IMR-90 (cell line): ENCODE data around the gene EPHA6. TPM values are rescaled to one million over a fixed set of nuclear protein-coding genes. Genes with fewer than 3 reads are reported as not detected.

Source experiments
- ATAC-seq: fragments of 200-7000 bp; cut with Tn5 transposase; 2 replicates; pipeline ENCODE4 v1.9.1; 2020; ENCODE audit warnings: low read depth, mild to moderate bottlenecking, moderate library complexity
- BruUV-seq: library from RNA; stranded (reverse); fragments of 400-500 nt; replicated peaks from 2 replicates; lab custom pipeline; 2021; lab: Mats Ljungman, UMichigan
- CTCF ChIA-PET: fragments of 300-600 bp; formaldehyde crosslinking; extraction: SDS; loops from one replicate; lab custom pipeline; 2021; ENCODE audit warnings: antibody characterized with exemption; lab: Yijun Ruan, JAX
- POLR2A ChIA-PET: fragments of 300-600 bp; sonication (Branson Sonifier 250); formaldehyde crosslinking; loops from one replicate; lab custom pipeline; 2022; ENCODE audit warnings: antibody characterized with exemption; ENCODE audit not compliant: unreplicated experiment; lab: Charles Lee
- DNase-seq: peaks from one replicate; pipeline ENCODE4 v3.0.0; 2013
- H2AFZ ChIP-seq: replicated peaks from 2 replicates; pipeline ENCODE3; 2013; ENCODE audit warnings: low read length, mild to moderate bottlenecking; ENCODE audit not compliant: poor library complexity
- H2AK5ac ChIP-seq: 2 replicates; pipeline ENCODE4 v1.6.1; 2013; ENCODE audit warnings: low read depth, low read length, inconsistent platforms
- H2AK9ac ChIP-seq: replicated peaks from 2 replicates; pipeline ENCODE3; 2013; ENCODE audit warnings: mild to moderate bottlenecking, low read depth, low read length, moderate library complexity; ENCODE audit not compliant: poor library complexity
- H2BK120ac ChIP-seq: 2 replicates; pipeline ENCODE4 v1.6.1; 2013; ENCODE audit warnings: low read depth, low read length, inconsistent platforms
- H2BK15ac ChIP-seq: 3 replicates; pipeline ENCODE4 v1.6.1; 2013; ENCODE audit warnings: low read depth, low read length, inconsistent platforms
- H2BK20ac ChIP-seq: 2 replicates; pipeline ENCODE4 v1.6.1; 2013; ENCODE audit warnings: low read depth, mild to moderate bottlenecking, inconsistent platforms, low read length, moderate library complexity
- H2BK5ac ChIP-seq: 2 replicates; pipeline ENCODE4 v1.6.1; 2013; ENCODE audit warnings: mild to moderate bottlenecking, low read depth, low read length, inconsistent platforms; ENCODE audit not compliant: poor library complexity, severe bottlenecking
- H3K14ac ChIP-seq: replicated peaks from 2 replicates; pipeline ENCODE4 v1.6.1; 2013; ENCODE audit warnings: low read depth, low read length, inconsistent platforms
- H3K18ac ChIP-seq: 2 replicates; pipeline ENCODE4 v1.6.1; 2013; ENCODE audit warnings: low read depth, low read length, control low read depth
- H3K23ac ChIP-seq: 2 replicates; pipeline ENCODE4 v1.6.1; 2013; ENCODE audit warnings: low read depth, low read length, inconsistent platforms
- H3K27ac ChIP-seq: 2 replicates; pipeline ENCODE4 v1.5.1; 2013; ENCODE audit warnings: mild to moderate bottlenecking, control low read depth, low read length; ENCODE audit not compliant: insufficient read depth
- H3K27me3 ChIP-seq: 2 replicates; pipeline ENCODE4 v1.6.1; 2013; ENCODE audit warnings: low read length; ENCODE audit not compliant: control insufficient read depth, insufficient read depth
- H3K36me3 ChIP-seq: 2 replicates; pipeline ENCODE4 v1.6.1; 2013; ENCODE audit warnings: low read length, mixed read lengths; ENCODE audit not compliant: control insufficient read depth, insufficient read depth
- H3K4ac ChIP-seq: 2 replicates; pipeline ENCODE4 v1.6.1; 2013; ENCODE audit warnings: low read depth, low read length, inconsistent platforms
- H3K4me1 ChIP-seq: 2 replicates; pipeline ENCODE4 v1.6.1; 2013; ENCODE audit warnings: low read length, mixed read lengths; ENCODE audit not compliant: control insufficient read depth, insufficient read depth
- H3K4me2 ChIP-seq: 2 replicates; pipeline ENCODE4 v1.6.1; 2013; ENCODE audit warnings: low read depth, mild to moderate bottlenecking, control low read depth, low read length, moderate library complexity
- H3K4me3 ChIP-seq: 2 replicates; pipeline ENCODE4 v1.5.1; 2013; ENCODE audit warnings: low read depth, mild to moderate bottlenecking, control low read depth, low read length, moderate library complexity; ENCODE audit not compliant: insufficient read depth
- H3K56ac ChIP-seq: 2 replicates; pipeline ENCODE4 v1.6.1; 2013; ENCODE audit warnings: low read length, inconsistent platforms; ENCODE audit not compliant: insufficient read depth; ENCODE audit errors: extremely low read depth
- H3K79me1 ChIP-seq, 2 experiments: 2 replicates each; pipeline ENCODE4 v1.6.1; 2013; ENCODE audit warnings: low read length in 2 of 2, inconsistent platforms in 1 of 2, low read depth in 1 of 2
- H3K9ac ChIP-seq: 2 replicates; pipeline ENCODE4 v1.6.1; 2013; ENCODE audit warnings: low read depth, low read length, control low read depth
- H3K9me1 ChIP-seq: 2 replicates; pipeline ENCODE4 v1.6.1; 2013; ENCODE audit warnings: low read length, inconsistent platforms; ENCODE audit not compliant: insufficient read depth
- H3K9me3 ChIP-seq: 2 replicates; pipeline ENCODE4 v1.6.1; 2013; ENCODE audit warnings: low read length; ENCODE audit not compliant: control insufficient read depth, insufficient read depth
- H4K20me1 ChIP-seq: 2 replicates; pipeline ENCODE4 v1.6.1; 2013; ENCODE audit warnings: low read length, inconsistent platforms; ENCODE audit not compliant: insufficient read depth
- H4K5ac ChIP-seq: 2 replicates; pipeline ENCODE4 v1.6.1; 2013; ENCODE audit warnings: mild to moderate bottlenecking, low read depth, low read length, control low read depth
- H4K8ac ChIP-seq, 2 experiments: 2 replicates each; pipeline ENCODE4 v1.6.1; 2013; ENCODE audit warnings: low read depth in 2 of 2, low read length in 2 of 2, control low read depth in 1 of 2, inconsistent platforms in 1 of 2
- H4K91ac ChIP-seq: 2 replicates; pipeline ENCODE4 v1.6.1; 2013; ENCODE audit warnings: low read depth, low read length, inconsistent platforms; ENCODE audit not compliant: insufficient read depth
- BHLHE40 ChIP-seq: fragments of 150-350 bp; IDR thresholded peaks from 2 replicates; pipeline ENCODE4 v1.6.1; 2016; ENCODE audit warnings: mild to moderate bottlenecking, low read depth, low read length
- CEBPB ChIP-seq: IDR thresholded peaks from 2 replicates; pipeline ENCODE4 v1.6.1; 2012; ENCODE audit warnings: low read depth, low read length, improper control_type of control experiment
- CHD1 ChIP-seq: IDR thresholded peaks from 2 replicates; pipeline ENCODE4 v1.6.1; 2012; ENCODE audit warnings: low read depth, low read length, improper control_type of control experiment
- CTCF ChIP-seq: conservative IDR thresholded peaks from 2 replicates; pipeline ENCODE4 v1.5.1; 2012; ENCODE audit warnings: mild to moderate bottlenecking, low read depth, low read length, improper control_type of control experiment
- ELK1 ChIP-seq: fragments of 150-350 bp; IDR thresholded peaks from 2 replicates; pipeline ENCODE4 v1.6.1; 2016; ENCODE audit warnings: low read depth, mild to moderate bottlenecking, low read length, moderate library complexity, borderline replicate concordance
- FOS ChIP-seq: fragments of 150-350 bp; IDR thresholded peaks from 2 replicates; pipeline ENCODE4 v1.6.1; 2016; ENCODE audit warnings: low read depth, low read length
- MAFK ChIP-seq: IDR thresholded peaks from 2 replicates; pipeline ENCODE4 v1.6.1; 2012; ENCODE audit warnings: low read depth, low read length, improper control_type of control experiment
- MAZ ChIP-seq: IDR thresholded peaks from 2 replicates; pipeline ENCODE4 v1.6.1; 2012; ENCODE audit warnings: low read depth, mild to moderate bottlenecking, low read length, improper control_type of control experiment, moderate library complexity, borderline replicate concordance
- MXI1 ChIP-seq: IDR thresholded peaks from 2 replicates; pipeline ENCODE4 v1.6.1; 2012; ENCODE audit warnings: low read depth, mild to moderate bottlenecking, low read length, moderate library complexity, borderline replicate concordance
- NFE2L2 ChIP-seq: fragments of 150-350 bp; IDR thresholded peaks from 2 replicates; pipeline ENCODE4 v1.6.1; 2016; ENCODE audit warnings: low read depth, mild to moderate bottlenecking, low read length
- POLR2A ChIP-seq: IDR thresholded peaks from 2 replicates; pipeline ENCODE4 v1.6.1; 2012; ENCODE audit warnings: mild to moderate bottlenecking, low read depth, low read length
- RAD21 ChIP-seq: IDR thresholded peaks from 2 replicates; pipeline ENCODE4 v1.6.1; 2012; ENCODE audit warnings: low read length, improper control_type of control experiment
- RCOR1 ChIP-seq: IDR thresholded peaks from 2 replicates; pipeline ENCODE4 v1.6.1; 2012; ENCODE audit warnings: mild to moderate bottlenecking, low read length, improper control_type of control experiment; ENCODE audit not compliant: insufficient replicate concordance
- RFX5 ChIP-seq: IDR thresholded peaks from 2 replicates; pipeline ENCODE4 v1.8.0; 2012; ENCODE audit warnings: low read depth, mild to moderate bottlenecking, low read length, moderate library complexity
- SMC3 ChIP-seq: fragments of 150-350 bp; IDR thresholded peaks from 2 replicates; pipeline ENCODE4 v1.6.1; 2016; ENCODE audit warnings: low read depth, mild to moderate bottlenecking, antibody characterized with exemption, low read length, moderate library complexity
- USF2 ChIP-seq: fragments of 150-350 bp; IDR thresholded peaks from 2 replicates; pipeline ENCODE4 v1.6.1; 2017; ENCODE audit warnings: mild to moderate bottlenecking, antibody characterized with exemption, low read length, low read depth
- dilution Hi-C: fragments of 300-500 bp; cut with HindIII; formaldehyde crosslinking; loops from one replicate; pipeline ENCODE4 v1.14.3; 2018; ENCODE audit warnings: low sequenced_read_pairs; ENCODE audit not compliant: unreplicated experiment
- in situ Hi-C: fragments of 300-500 bp; cut with MboI; formaldehyde crosslinking; loops from 3 replicates; pipeline ENCODE4 v1.14.3; 2019; ENCODE audit warnings: low sequenced_read_pairs, inconsistent platforms, mixed read lengths
- intact Hi-C: fragments of 100-400 bp; cut with micrococcal nuclease; formaldehyde crosslinking; loops from 2 replicates; pipeline ENCODE4 v1.10.0; 2022
- polyA plus RNA-seq, 3 experiments: library from polyadenylated mRNA; depleted of rRNA; stranded (reverse); fragments of >200 nt; gene quantifications; 2 replicates each; pipeline ENCODE4 v1.2.3, GENCODE V29; 2012; ENCODE audit warnings: low replicate concordance in 1 of 3
- total RNA-seq: library from RNA; depleted of rRNA; stranded (reverse); fragments of >200 nt; gene quantifications from 2 replicates; pipeline ENCODE4 v1.2.3, GENCODE V29; 2012

EPHA6 gene
- total and polyA plus RNA-seq, 2 of the 4 experiments (the other 2 are of a cell fraction): not detected

- no peaks in the 10 kb centered on the region for H3K9me1 ChIP-seq
- H4K91ac ChIP-seq: no peak overlapping the region
- H2AFZ ChIP-seq: no peak overlapping the region
- H3K23ac ChIP-seq: no peak overlapping the region
- dilution Hi-C loops (no loop called here), intact Hi-C loops (no loop called here), in situ Hi-C loops (no loop called here)
- POLR2A ChIA-PET: no interaction called here
- H2AK5ac ChIP-seq: no peak overlapping the region
- H3K9me3 ChIP-seq: no peaks in the 10 kb centered on the region
- no peak overlapping the region for H3K14ac ChIP-seq
- H2AK9ac ChIP-seq: no peak overlapping the region
- no peak overlapping the region for H3K56ac ChIP-seq
- BruUV-seq: no TSS peak
- ATAC-seq (no peak), DNase-seq (no peak)
- H3K4me1 ChIP-seq: no peaks in the 10 kb centered on the region
- no peak overlapping the region for H3K9ac ChIP-seq
- no peaks in the 10 kb centered on the region for H3K27me3 ChIP-seq
- H3K18ac ChIP-seq: no peak overlapping the region
- no peak overlapping the region for H3K4ac ChIP-seq
- H3K27ac ChIP-seq: no peak overlapping the region
- H4K8ac ChIP-seq: no peak overlapping the region
- no peak overlapping the region for H3K4me2 ChIP-seq
- H3K36me3 ChIP-seq: no peaks in the 10 kb centered on the region
- no peak overlapping the region for H4K5ac ChIP-seq
- H2BK20ac ChIP-seq: no peak overlapping the region
- CTCF ChIA-PET: no interaction called here
- no peak overlapping the region for H2BK120ac ChIP-seq
- no peaks in the 10 kb centered on the region for H3K79me1 ChIP-seq
- no peak overlapping the region for H2BK15ac ChIP-seq
- H4K20me1 ChIP-seq: no peaks in the 10 kb centered on the region
- H2BK5ac ChIP-seq: no peak overlapping the region
- no peak overlapping the region for H3K4me3 ChIP-seq
- no peak for TF ChIP-seq SMC3
- TF ChIP-seq ELK1: no peak
- TF ChIP-seq RAD21: no peak
- TF ChIP-seq POLR2A: no peak
- TF ChIP-seq MXI1: no peak
- TF ChIP-seq MAFK: no peak
- TF ChIP-seq BHLHE40: no peak
- TF ChIP-seq RCOR1: no peak
- TF ChIP-seq USF2: no peak
- TF ChIP-seq RFX5: no peak
- TF ChIP-seq CEBPB: no peak
- TF ChIP-seq CTCF: no peak
- no peak for TF ChIP-seq MAZ
- TF ChIP-seq FOS: no peak
- TF ChIP-seq CHD1: no peak
- no peak for TF ChIP-seq NFE2L2
Observed at GRCh38 chr3:97680210-97680609, 865.8 kb downstream of the EPHA6 start.
